ENCODE results near the gene RCC1. TPM values are rescaled to one million over a fixed set of nuclear protein-coding genes. Genes with fewer than 3 reads are reported as not detected.

The RCC1 gene
- total and polyA plus RNA-seq, 2 experiments from 2014 or later: 36.9 to 97.4 TPM

DNA sequence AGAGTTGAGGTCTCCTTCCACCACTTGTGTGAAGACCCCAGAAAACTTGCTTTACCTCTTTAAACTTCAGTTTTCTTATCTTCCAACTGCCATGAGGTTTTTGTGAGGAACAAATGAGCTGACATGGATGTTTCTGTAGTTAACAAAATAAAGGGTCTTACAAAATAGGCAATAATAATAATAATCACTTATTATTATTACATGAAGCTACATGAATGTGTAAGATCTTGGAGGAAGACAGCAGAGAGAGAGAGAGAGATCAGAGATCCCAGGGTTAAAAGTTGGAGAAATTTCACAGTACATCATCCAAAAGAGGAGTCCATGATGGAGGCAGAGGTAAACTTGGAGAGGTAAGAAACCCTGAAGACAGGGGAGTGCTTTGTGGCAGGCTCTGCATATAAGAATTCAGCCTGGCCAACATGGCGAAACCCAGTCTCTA is 10.7 kb downstream of the RCC1 start:
- DNase-seq (ENCODE audit: low spot score) (no peak), ATAC-seq (no peak)
- Histone ChIP-seq H3K27me3 (ENCODE audit: insufficient read depth) (no peaks in the 10 kb centered on the region), H3F3A (replicated peaks; ENCODE audit: low read depth) (peaks cover 57% of the 10 kb centered on the region), H3K4me1 (ENCODE audit: insufficient read depth) (peaks cover 18% of the 10 kb centered on the region), H3K9me2 (ENCODE audit: insufficient read depth) (no peaks in the 10 kb centered on the region), H3K27ac (ENCODE audit: low read depth) (peak overlapping the region; percentile 100), H4K20me1 (replicated peaks; ENCODE audit: insufficient read depth) (0 out of 2 replicates have a peak, but pooled peaks cover 10% of the 10 kb centered on the region), H3K4me2 (no peak overlapping the region), H3K36me3 (ENCODE audit: insufficient read depth) (peaks cover 7% of the 10 kb centered on the region; the same call in 1 of the 2 replicates), H3K79me2 (replicated peaks; ENCODE audit: insufficient read depth) (peaks cover 30% of the 10 kb centered on the region), H3K4me3 (no peak overlapping the region), H2AFZ (no peak overlapping the region)
- Mint-ChIP-seq H3K27me3 (ENCODE audit: insufficient read depth, low read depth, poor library complexity) (peaks cover 49% of the 10 kb centered on the region), H3K4me1 (peaks cover 27% of the 10 kb centered on the region), H3K36me3 (ENCODE audit: low read depth) (peaks cover 50% of the 10 kb centered on the region), H3K4me3 (no peak overlapping the region; the same call in 2 of the 3 replicates), H3K27ac (no peak overlapping the region), H3K9me3 (peaks cover 20% of the 10 kb centered on the region; the same call in 2 of the 3 replicates)
- TF ChIP-seq ZNF114 (CRISPR knock-in tag; IDR thresholded peaks at IDR 0.05) (no peak), EZH2 (IDR thresholded peaks at IDR 0.05; ENCODE audit: low read depth, unreplicated experiment) (no peak), CREB1 (CRISPR knock-in tag; IDR thresholded peaks at IDR 0.05; ENCODE audit: low read depth) (no peak), EZH2phosphoT487 (IDR thresholded peaks at IDR 0.05; ENCODE audit: unreplicated experiment) (no peak), STAT1 (IDR thresholded peaks at IDR 0.05; ENCODE audit: unreplicated experiment) (no peak), JUNB (IDR thresholded peaks at IDR 0.05; ENCODE audit: unreplicated experiment) (no peak), NANOG (IDR thresholded peaks at IDR 0.05; ENCODE audit: borderline replicate concordance) (no peak), POLR2AphosphoS5 (IDR thresholded peaks at IDR 0.05; ENCODE audit: low read depth) (no peak; the same call in 1 of the 2 replicates), ZNF331 (CRISPR knock-in tag; IDR thresholded peaks at IDR 0.05; ENCODE audit: low read depth) (no peak)
- TF ChIP-seq, protein P1, sequence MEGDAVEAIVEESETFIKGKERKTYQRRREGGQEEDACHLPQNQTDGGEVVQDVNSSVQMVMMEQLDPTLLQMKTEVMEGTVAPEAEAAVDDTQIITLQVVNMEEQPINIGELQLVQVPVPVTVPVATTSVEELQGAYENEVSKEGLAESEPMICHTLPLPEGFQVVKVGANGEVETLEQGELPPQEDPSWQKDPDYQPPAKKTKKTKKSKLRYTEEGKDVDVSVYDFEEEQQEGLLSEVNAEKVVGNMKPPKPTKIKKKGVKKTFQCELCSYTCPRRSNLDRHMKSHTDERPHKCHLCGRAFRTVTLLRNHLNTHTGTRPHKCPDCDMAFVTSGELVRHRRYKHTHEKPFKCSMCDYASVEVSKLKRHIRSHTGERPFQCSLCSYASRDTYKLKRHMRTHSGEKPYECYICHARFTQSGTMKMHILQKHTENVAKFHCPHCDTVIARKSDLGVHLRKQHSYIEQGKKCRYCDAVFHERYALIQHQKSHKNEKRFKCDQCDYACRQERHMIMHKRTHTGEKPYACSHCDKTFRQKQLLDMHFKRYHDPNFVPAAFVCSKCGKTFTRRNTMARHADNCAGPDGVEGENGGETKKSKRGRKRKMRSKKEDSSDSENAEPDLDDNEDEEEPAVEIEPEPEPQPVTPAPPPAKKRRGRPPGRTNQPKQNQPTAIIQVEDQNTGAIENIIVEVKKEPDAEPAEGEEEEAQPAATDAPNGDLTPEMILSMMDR (conservative IDR thresholded peaks at IDR 0.05; ENCODE audit: low read depth in 2 of 2): no peak
- TF ChIP-seq, protein P2, sequence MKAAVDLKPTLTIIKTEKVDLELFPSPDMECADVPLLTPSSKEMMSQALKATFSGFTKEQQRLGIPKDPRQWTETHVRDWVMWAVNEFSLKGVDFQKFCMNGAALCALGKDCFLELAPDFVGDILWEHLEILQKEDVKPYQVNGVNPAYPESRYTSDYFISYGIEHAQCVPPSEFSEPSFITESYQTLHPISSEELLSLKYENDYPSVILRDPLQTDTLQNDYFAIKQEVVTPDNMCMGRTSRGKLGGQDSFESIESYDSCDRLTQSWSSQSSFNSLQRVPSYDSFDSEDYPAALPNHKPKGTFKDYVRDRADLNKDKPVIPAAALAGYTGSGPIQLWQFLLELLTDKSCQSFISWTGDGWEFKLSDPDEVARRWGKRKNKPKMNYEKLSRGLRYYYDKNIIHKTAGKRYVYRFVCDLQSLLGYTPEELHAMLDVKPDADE (IDR thresholded peaks at IDR 0.05): no peak
- TF ChIP-seq, protein P3, sequence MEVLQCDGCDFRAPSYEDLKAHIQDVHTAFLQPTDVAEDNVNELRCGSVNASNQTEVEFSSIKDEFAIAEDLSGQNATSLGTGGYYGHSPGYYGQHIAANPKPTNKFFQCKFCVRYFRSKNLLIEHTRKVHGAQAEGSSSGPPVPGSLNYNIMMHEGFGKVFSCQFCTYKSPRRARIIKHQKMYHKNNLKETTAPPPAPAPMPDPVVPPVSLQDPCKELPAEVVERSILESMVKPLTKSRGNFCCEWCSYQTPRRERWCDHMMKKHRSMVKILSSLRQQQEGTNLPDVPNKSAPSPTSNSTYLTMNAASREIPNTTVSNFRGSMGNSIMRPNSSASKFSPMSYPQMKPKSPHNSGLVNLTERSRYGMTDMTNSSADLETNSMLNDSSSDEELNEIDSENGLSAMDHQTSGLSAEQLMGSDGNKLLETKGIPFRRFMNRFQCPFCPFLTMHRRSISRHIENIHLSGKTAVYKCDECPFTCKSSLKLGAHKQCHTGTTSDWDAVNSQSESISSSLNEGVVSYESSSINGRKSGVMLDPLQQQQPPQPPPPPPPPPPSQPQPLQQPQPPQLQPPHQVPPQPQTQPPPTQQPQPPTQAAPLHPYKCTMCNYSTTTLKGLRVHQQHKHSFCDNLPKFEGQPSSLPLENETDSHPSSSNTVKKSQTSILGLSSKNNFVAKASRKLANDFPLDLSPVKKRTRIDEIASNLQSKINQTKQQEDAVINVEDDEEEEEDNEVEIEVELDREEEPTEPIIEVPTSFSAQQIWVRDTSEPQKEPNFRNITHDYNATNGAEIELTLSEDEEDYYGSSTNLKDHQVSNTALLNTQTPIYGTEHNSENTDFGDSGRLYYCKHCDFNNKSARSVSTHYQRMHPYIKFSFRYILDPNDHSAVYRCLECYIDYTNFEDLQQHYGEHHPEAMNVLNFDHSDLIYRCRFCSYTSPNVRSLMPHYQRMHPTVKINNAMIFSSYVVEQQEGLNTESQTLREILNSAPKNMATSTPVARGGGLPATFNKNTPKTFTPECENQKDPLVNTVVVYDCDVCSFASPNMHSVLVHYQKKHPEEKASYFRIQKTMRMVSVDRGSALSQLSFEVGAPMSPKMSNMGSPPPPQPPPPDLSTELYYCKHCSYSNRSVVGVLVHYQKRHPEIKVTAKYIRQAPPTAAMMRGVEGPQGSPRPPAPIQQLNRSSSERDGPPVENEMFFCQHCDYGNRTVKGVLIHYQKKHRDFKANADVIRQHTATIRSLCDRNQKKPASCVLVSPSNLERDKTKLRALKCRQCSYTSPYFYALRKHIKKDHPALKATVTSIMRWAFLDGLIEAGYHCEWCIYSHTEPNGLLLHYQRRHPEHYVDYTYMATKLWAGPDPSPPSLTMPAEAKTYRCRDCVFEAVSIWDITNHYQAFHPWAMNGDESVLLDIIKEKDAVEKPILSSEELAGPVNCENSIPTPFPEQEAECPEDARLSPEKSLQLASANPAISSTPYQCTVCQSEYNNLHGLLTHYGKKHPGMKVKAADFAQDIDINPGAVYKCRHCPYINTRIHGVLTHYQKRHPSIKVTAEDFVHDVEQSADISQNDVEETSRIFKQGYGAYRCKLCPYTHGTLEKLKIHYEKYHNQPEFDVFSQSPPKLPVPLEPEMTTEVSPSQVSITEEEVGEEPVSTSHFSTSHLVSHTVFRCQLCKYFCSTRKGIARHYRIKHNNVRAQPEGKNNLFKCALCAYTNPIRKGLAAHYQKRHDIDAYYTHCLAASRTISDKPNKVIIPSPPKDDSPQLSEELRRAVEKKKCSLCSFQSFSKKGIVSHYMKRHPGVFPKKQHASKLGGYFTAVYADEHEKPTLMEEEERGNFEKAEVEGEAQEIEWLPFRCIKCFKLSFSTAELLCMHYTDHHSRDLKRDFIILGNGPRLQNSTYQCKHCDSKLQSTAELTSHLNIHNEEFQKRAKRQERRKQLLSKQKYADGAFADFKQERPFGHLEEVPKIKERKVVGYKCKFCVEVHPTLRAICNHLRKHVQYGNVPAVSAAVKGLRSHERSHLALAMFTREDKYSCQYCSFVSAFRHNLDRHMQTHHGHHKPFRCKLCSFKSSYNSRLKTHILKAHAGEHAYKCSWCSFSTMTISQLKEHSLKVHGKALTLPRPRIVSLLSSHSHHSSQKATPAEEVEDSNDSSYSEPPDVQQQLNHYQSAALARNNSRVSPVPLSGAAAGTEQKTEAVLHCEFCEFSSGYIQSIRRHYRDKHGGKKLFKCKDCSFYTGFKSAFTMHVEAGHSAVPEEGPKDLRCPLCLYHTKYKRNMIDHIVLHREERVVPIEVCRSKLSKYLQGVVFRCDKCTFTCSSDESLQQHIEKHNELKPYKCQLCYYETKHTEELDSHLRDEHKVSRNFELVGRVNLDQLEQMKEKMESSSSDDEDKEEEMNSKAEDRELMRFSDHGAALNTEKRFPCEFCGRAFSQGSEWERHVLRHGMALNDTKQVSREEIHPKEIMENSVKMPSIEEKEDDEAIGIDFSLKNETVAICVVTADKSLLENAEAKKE (CRISPR knock-in tag; IDR thresholded peaks at IDR 0.05): no peak
- TF ChIP-seq, protein P4, sequence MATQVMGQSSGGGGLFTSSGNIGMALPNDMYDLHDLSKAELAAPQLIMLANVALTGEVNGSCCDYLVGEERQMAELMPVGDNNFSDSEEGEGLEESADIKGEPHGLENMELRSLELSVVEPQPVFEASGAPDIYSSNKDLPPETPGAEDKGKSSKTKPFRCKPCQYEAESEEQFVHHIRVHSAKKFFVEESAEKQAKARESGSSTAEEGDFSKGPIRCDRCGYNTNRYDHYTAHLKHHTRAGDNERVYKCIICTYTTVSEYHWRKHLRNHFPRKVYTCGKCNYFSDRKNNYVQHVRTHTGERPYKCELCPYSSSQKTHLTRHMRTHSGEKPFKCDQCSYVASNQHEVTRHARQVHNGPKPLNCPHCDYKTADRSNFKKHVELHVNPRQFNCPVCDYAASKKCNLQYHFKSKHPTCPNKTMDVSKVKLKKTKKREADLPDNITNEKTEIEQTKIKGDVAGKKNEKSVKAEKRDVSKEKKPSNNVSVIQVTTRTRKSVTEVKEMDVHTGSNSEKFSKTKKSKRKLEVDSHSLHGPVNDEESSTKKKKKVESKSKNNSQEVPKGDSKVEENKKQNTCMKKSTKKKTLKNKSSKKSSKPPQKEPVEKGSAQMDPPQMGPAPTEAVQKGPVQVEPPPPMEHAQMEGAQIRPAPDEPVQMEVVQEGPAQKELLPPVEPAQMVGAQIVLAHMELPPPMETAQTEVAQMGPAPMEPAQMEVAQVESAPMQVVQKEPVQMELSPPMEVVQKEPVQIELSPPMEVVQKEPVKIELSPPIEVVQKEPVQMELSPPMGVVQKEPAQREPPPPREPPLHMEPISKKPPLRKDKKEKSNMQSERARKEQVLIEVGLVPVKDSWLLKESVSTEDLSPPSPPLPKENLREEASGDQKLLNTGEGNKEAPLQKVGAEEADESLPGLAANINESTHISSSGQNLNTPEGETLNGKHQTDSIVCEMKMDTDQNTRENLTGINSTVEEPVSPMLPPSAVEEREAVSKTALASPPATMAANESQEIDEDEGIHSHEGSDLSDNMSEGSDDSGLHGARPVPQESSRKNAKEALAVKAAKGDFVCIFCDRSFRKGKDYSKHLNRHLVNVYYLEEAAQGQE (IDR thresholded peaks at IDR 0.05; ENCODE audit: unreplicated experiment): no peak

All from GM23338 (cell line).